ENCODE results near the gene XRN2. TPM values are rescaled to one million over a fixed set of nuclear protein-coding genes. Genes with fewer than 3 reads are reported as not detected.
A peak's percentile ranks its signal among the peaks of the same experiment; 100 is the strongest.

The XRN2 gene
- polyA plus RNA-seq, 1 experiment: 48.9 TPM

GRCh38 chr20:21291026-21291425, 12.1 kb upstream of the XRN2 start:
- H3K36me3 ChIP-seq (ENCODE audit: control insufficient read depth, insufficient read depth, low read length): no peaks in the 10 kb centered on the region
- TF ChIP-seq CTCF (IDR thresholded peaks at IDR 0.05; ENCODE audit: insufficient read depth, low read depth, low read length): no peak
- CTCF ChIA-PET: no interaction called here
- no peak overlapping the region for H3K4me3 ChIP-seq (ENCODE audit: low read depth, low read length)
- no peak for DNase-seq (ENCODE audit: low read depth)
- peaks cover 3% of the 10 kb centered on the region for H3K27me3 ChIP-seq (ENCODE audit: control insufficient read depth, insufficient read depth, low read length)
- POLR2A ChIA-PET: no interaction called here

GRCh38 chr20:21294755-21295154, 8.4 kb upstream of the XRN2 start:
- ChIA-PET POLR2A (interaction anchor here (0.6 kb wide), 1 partner anchor 9 kb away, joined by 5 read pairs; no protein-coding TSS in a partner anchor), CTCF (no interaction called here)
- H3K36me3 ChIP-seq (ENCODE audit: control insufficient read depth, insufficient read depth, low read length): no peaks in the 10 kb centered on the region
- H3K27me3 ChIP-seq (ENCODE audit: control insufficient read depth, insufficient read depth, low read length): peaks cover 6% of the 10 kb centered on the region
- H3K4me3 ChIP-seq (ENCODE audit: low read depth, low read length): no peak overlapping the region
- DNase-seq (ENCODE audit: low read depth): no peak
- TF ChIP-seq CTCF (IDR thresholded peaks at IDR 0.05; ENCODE audit: insufficient read depth, low read depth, low read length): no peak

- ChIA-PET CTCF (interaction anchor here (1.5 kb wide), 2 partner anchors 66 to 203 kb away, joined by 4 read pairs; no protein-coding TSS in a partner anchor), POLR2A (no interaction called here)
- no peak for DNase-seq (ENCODE audit: low read depth)
- Histone ChIP-seq H3K27me3 (ENCODE audit: control insufficient read depth, insufficient read depth, low read length) (peaks cover 3% of the 10 kb centered on the region), H3K36me3 (ENCODE audit: control insufficient read depth, insufficient read depth, low read length) (no peaks in the 10 kb centered on the region), H3K4me3 (ENCODE audit: low read depth, low read length) (peak overlapping the region; percentile 63)
- no peak for TF ChIP-seq CTCF (IDR thresholded peaks at IDR 0.05; ENCODE audit: insufficient read depth, low read depth, low read length)
Measured at GRCh38 chr20:21301940-21302663, 1.0 kb upstream of the XRN2 start.

- peaks cover 3% of the 10 kb centered on the region for H3K27me3 ChIP-seq (ENCODE audit: control insufficient read depth, insufficient read depth, low read length)
- no peaks in the 10 kb centered on the region for H3K36me3 ChIP-seq (ENCODE audit: control insufficient read depth, insufficient read depth, low read length)
- DNase-seq (ENCODE audit: low read depth): no peak
- ChIA-PET POLR2A (no interaction called here), CTCF (interaction anchor here (1.0 to 1.5 kb wide), 4 partner anchors 12 to 203 kb away, joined by 3 to 6 read pairs (median 4); no protein-coding TSS in a partner anchor)
- H3K4me3 ChIP-seq (ENCODE audit: low read depth, low read length): peak overlapping the region; percentile 63
- no peak for TF ChIP-seq CTCF (IDR thresholded peaks at IDR 0.05; ENCODE audit: insufficient read depth, low read depth, low read length)
Measured at GRCh38 chr20:21302664-21303060, 469 bp upstream of the XRN2 start.

- Histone ChIP-seq H3K27me3 (ENCODE audit: control insufficient read depth, insufficient read depth, low read length) (no peaks in the 10 kb centered on the region), H3K36me3 (ENCODE audit: control insufficient read depth, insufficient read depth, low read length) (no peaks in the 10 kb centered on the region), H3K4me3 (ENCODE audit: low read depth, low read length) (peak overlapping the region; percentile 63)
- no peak for TF ChIP-seq CTCF (IDR thresholded peaks at IDR 0.05; ENCODE audit: insufficient read depth, low read depth, low read length)
- POLR2A ChIA-PET: interaction anchor here (0.6 to 1.0 kb wide), 2 partner anchors 9 to 49 kb away, joined by 3 to 5 read pairs; no protein-coding TSS in a partner anchor
- CTCF ChIA-PET: interaction anchor here (0.9 to 1.5 kb wide), 4 partner anchors 10 to 202 kb away, joined by 3 to 6 read pairs (median 4); no protein-coding TSS in a partner anchor
- DNase-seq (ENCODE audit: low read depth): no peak
Measured at GRCh38 chr20:21303872-21304586, 898 bp downstream of the XRN2 start.

Data from BJ (cell line).